ENCODE measurements around the gene RMRP.
"Not testable (repeated sequence)": the region's sequence is repeated elsewhere in the genome, so short reads cannot be mapped to it uniquely, and the experiment has no call there.

RMRP gene

DNA sequence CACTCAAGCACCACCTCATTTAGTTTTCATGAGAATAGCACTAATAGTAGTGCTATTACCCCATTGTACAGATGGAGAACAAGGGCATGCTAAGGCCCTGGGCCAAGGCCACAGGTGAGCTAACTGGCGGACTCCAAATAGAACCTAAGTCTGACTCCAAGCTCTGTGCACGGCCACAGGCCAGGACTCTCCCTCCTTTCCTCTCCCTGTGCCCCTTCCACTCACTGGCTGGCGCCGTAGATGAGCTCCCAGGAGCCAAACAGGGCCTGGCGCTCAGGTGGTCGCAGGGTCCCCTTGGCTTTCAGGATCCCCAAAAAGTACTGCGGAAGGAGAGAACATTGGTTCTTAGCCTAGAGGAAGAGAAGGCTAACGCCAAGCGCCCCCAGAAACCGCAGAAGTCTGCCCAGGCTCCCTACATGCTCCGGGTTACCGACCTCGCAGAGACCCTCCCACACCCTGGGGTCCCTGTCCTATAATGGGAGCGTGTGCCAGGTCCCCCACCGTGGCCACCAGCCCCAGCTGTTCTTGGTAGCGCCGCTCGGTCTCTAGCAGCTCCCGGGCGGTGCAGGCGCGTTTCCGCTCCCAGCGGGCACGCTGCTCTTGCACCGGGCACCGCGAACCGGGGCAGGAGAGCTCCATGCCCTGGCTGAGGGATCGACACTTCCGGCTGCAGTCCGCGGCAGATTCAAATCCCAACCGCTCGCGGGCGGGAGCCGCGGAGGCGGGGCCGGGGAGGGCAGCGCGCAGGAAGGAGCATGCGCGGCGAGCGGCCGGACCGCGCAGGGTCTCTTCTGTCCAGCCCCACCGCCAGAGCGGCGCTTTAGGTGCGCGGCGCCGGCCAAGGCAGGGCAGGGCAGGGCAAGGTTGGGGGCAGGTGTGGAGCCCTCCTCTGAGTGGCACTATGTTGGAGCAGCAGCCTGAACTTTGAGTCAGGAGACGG is 7.0 kb upstream of the RMRP start, which contains the start of gene ARHGEF39:
TSS of gene ARHGEF39 (minus strand) at position 665 of the 940 bp plus-strand sequence. CDS start at position 639, 26 bp downstream.
- DNase-seq: peak; percentile 88

DNA sequence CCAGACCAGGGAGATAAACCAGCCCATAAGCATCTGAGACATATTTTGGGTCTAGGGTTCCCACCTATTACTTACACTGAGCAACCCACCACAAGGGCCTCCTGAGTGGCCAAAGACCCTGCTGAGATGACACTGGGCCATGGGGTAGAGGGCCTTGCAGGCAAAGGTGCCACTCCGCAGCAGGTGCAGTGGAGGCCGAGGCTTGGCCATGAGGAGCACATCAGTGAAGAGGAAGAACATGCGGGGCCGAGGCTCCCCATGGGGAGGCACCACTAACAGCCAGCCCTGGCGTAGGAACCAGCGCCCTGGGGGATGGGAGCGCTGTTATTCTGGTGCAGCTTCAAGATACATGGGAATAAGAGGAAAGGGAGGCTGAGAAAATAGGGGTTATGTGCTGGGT is 4.6 kb upstream of the RMRP start:
- DNase-seq: no peak

DNA sequence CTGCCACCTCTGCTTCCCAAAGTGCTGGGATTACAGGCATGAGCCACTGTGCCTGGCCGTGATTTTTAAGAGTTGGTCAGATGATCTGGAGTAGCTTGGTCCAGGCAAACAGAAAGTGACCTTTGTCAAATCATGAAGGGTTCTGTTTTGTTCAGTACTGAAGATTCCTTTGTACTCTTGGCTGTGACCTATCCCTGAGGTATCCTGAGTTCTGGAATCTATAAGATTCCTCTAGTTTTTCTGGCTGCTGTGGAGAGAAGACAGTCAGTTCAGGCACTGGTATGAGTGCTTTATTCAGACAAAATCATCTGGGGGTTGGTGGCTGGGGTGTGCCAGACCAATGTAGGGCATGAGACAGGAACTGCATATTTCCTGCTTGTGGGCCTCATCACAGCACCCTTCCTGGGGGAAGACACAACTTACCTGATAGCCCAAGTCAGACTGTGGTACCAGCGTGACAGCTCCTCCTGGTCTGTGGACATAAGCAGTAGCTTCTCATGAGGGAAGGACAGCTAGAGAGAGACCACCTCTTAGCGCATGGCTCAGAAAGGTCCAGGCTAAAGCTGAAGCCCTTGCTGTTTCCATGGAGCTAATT is 4.0 kb upstream of the RMRP start:
- no peak for DNase-seq

DNA sequence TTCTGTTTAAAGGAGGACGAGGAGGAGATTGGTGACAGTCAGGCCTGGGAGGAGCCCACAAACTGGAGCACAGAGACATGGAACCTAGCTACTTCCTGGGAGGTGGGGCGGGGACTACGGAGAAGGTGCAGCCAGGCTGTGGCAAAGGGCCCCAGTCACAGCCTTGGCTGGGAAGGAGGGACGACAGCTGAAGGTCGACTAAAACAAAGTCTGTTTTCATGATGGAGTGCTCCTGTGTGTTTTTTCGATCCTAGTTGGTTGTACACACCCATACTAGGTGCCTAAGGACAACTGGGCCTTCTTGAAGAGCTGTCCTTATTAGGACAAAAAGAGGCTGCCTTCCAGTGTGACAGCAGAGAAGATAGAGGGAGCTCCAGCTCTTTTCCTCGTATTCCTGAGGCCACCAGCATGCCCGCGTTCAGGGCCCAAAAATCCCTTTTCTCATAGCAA is 3.2 kb upstream of the RMRP start:
- DNase-seq: no peak

DNA sequence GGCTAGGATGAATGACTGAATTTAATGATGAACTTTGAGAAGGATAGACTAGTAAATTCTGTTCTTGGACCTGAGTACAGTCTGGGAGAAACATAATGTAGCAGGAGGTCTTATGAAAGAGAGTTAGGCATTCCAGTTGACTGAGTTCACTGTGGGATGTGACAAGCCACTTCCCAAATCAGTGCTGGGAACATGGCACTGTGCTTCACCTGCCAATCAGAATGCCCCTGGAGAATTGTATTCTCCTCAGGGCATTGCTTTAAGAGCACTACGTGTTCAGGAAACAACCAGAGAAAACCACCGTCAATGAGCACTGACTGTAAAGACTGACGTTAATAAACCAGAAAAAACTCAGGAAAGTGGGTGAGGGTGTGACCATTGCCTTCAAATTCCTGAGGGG is 1.5 kb upstream of the RMRP start:
- peak; percentile 15 for DNase-seq

DNA sequence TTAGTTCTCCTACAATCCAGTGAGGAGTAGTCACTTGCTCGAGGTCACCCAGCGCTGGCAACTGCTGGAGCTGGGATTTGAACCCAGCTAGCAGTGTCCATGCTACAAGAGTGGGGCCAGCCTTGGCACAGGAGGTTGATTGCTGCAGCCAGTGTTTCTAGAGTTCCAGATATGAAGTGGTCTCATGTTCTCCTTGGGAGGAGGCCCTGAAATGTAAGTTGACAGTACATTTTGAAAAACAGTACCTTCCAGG is 1.1 kb upstream of the RMRP start:
- no peak for DNase-seq

DNA sequence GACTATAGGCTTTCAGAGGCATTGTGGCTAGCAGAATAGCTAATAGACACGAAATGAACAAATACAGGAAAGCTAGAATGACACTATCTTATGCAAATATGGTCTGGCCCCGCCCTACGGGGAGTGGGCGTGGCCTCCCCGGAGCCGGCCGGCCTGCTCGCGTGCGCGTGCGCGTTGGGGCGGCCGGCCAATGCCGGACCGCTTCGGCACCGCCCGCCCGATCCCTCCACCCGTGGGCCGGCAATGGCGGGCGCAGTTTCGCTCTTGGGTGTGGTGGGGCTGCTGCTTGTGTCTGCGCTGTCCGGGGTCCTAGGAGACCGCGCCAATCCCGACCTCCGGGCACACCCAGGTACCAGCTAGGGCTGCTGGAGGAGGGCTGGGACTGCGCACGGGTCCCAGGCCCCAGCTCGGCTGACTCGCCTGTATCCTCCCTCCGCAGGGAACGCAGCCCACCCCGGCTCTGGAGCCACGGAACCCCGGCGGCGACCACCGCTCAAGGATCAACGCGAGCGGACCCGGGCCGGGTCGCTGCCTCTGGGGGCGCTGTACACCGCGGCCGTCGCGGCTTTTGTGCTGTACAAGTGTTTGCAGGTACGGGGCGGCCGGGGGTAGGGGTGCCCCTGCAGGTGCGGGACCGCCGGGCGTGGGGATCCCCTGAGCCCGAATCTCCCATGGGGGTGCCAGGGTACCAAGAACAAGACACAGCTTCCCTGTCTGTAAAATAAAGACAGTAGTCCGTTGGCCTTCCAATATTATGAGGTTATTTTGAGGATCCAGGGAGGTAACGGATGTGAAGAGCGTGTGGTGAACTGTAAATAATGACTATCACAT is 533 bp upstream of the RMRP start, which contains the start of gene CCDC107:
TSS of gene CCDC107 (plus strand) at position 156 of the 831 bp plus-strand sequence. CDS start at position 244, 88 bp downstream.
- DNase-seq: peak; percentile 83

DNA sequence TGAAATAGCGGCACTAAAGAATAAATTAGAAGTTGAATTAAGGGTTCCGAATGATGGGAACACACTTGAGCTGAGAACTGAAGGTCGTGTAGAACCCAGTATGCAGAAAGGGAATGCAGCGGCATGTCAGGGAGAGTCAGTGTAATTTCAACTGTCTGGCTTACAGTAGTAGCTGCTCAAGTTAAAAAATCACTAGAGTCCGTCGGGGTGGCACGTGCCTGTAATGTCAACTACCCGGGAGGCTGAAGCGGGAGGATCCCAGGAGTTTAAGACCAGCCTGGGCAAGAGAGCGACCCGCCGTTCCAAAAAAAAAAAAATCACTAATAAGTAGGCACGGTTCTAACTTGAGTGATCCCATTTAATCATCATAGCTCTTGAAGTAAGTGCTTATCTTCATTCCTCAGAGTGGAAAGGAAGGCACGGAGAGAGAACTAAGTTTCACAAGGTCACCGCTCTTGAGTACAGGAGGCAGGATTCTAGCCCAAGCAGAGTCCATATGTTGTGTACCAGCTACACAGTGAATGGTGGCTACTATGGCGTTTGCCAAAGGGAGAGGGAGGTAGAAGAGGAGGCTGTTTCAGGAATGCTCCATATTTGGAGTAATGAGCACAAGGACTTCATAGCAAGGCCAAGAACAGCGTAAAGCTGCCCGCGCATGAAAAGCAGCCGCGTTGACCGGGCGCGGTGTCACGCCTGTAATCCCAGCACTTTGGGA is 831 bp downstream of the RMRP start:
- DNase-seq: no peak

DNA sequence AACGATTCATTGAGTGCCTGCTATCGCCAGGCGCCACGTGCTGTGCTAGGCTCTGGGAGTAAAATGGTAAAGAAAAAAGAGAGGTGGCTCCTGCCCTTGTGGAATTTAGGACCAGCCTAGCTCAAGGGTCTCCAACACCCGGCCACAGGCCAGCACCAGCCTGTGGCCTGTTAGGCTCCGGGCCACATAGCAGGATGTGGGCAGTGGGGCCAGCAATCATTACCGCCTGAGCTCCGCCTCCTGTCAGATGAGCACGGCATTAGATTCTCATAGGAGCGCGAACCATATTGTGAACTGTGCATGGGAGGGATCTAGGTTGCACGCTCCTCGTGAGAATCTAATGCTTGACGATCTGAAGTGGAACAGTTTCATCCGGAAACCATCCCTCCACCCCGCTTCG is 1.5 kb downstream of the RMRP start:
- no peak for DNase-seq

DNA sequence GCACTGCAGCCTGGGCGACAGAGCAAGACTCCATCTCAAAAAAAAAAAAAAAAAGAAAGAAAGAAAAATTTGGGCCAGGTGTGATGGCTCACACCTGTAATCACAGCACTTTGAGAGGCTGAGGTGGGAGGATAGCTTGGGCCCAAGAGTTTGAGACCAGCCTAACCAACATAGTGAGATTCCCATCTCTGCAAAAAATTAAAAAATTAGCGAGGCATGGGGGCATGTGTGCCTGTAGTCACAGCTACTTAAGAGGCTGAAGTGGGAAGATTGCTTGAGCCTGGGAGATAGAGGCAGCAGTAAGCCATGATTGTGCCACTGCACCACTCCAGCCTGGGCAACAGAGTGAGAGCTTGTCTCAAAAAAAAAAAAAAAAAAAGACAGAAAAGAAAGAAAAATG is 4.2 kb downstream of the RMRP start:
- no peak for DNase-seq

DNA sequence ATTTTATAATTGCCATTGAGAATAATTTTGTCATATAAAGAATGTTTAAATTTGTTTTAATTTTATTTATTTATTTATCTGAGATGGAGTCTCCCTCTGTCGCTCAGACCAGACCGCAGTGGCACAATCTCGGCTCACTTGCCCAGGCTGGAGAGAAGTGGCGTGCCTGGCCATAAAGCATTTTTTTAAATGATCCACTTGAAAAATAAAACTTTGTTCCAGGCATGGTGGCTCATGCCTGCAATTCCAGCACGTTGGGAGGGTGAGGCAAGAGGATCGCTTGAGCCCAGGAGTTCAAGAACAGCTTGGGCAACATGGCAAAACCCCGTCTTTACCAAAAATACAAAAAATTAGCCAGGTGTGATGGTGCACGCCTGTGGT is 5.0 kb downstream of the RMRP start:
- no peak for DNase-seq

DNA sequence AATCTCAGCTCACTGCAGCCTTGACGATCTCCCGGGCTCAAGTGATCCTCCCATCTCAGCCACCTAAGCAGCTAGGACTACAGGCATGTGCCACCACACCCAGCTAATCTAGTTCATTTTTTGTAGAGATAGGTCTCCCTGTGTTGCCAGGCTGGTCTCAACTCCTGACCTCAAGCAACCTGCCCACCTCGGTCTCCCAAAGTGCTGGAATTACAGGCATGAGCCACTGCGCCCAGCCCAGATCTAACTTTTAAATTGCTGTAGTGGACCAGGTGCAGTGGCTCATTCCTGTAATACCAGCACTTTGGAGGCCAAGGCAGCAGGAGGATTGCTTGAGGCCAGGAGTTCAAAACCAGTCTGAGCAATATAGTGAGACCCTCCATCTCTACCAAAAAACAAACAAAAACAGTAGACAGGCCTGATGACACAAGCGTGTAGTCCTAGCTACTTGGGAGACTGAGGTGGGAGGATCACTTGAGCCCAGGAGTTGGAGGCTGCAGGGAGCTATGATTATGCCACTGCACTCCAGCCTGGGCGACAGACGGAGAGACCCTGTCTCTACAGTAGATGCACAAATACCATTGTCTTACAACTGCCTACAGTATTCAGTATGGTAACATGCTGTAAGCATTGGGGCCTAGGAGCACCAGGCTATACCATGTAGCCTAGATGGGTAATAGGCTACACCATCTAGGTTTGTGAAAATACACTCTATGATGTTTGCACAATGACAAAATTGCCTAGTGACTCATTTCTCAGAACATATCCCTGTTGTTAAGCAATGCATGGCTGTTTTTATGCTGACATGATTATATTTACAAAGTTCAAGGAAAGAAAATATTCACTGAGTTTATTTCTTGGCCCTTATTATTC is 5.6 kb downstream of the RMRP start:
- no peak for DNase-seq

DNA sequence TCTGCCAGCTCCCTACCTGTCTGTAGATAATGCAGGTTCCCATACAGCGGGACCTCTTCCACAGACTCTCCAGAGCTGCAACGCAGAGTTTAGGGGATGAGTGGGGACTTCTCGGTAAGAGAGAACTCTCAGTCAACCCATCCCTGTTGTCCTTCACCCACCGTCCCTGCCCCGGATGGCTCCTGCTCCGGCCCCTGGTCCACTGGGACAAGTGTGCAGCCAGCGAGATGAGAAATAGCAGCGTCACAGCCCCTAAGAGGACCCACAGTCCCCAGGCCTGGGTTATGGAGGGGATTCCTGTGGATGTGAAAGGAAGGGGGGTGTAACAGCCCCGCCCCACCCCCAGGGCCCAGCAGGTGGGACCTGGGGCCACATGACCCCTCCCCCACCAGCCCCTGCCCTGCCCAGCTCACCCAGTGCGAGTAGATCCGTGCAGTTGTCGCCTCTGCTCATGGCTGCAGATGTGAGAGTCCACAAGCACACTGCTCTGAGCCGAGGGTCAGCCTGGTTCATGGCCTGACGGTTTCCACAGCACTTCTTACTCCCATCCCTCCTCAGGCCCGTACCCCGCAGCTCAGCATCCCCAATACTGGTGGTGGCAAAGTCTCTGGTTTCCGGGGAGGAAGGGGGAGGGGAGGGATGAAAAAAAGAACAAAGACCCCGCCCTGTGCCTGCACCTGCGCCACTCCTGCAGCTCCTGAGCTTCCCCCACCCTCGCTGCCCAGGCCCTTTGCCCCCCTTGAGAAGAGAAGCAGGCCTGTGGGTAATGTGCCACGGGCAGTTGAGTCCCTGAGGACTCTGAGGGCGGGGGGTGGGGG is 7.3 kb downstream of the RMRP start, which contains the start of gene SIT1:
TSS of gene SIT1 (minus strand) at position 591 of the 818 bp plus-strand sequence. CDS start at position 513, 78 bp downstream.
- DNase-seq: no peak

DNA sequence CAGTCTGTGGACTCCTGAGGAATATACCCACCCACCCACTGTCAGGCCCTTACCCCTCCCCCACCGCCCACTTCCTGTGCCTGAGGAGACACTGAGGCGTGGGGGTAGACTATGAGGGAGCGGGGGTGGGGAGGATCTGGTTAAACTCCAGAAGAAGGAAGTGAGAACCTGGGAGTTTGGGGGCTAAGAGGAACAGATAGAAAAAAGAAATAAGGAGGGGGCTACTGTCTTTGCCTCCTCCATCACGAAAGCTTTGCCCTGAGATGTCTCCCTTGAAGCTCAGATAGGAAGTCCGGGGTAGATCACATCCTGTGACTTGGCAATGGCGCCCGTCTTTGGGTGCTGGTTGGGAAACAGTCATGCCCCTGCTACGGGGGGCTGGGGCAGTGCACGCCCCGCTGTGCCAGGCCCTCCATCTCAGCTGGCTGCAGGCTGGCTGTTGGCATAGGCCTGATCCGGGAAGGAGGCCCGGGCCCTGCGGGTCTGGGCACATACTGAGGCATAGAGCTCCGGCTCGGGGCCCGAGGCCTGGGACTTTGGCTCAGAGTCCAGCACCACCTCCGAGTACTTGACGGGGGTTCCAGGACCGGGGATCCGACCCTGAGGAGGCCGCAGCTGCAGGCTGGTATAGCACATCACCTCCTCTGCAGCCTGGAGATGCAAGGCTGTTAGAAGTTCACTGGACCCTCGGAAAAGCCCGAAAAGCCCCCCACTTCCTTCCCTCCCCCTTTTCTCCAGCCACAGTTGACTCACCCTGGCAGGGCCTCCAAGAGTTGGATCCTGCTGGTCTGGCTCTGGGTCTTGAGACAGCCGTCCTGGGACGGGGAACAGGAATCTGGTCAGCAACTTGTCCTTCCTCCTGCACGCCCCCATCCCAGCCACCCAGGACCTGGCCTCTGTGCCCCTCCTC is 8.1 kb downstream of the RMRP start:
- no peak for DNase-seq

DNA sequence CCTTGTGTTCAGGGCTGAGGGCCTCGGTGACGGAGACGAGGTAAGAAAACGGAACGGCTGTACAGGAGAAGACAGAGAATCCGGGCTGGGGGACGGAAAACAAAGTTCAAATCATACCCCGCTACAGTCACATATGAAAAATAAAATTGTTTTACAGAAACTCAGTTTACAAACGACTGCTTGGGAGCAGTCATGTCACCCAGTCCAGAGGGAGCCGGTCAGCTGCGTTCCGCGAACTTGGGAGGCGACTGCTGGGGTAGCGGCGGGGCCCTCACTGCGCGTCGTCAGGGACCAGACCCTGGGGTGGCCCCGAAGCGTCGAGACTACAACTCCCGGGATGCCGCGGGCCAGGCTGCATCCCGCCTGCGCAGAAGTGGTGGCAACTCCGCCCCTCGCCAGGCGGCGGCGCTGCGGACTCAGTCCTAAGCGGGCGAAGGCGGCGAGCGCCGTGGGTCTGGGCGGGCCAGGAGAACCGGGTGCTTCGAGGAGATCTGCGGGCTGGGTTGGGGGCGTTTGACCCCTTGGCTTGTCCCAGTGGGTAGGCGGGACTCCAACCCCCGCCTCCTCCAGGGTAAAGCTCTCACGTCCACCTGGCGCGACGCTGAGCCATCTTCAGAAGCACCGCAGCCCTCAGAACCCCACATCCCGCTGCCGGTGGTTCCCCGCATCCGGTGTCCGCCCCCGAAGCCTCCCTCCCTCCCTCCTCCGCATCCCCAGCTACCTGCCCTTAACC is 11.1 kb downstream of the RMRP start:
- DNase-seq: peak; percentile 91

DNA sequence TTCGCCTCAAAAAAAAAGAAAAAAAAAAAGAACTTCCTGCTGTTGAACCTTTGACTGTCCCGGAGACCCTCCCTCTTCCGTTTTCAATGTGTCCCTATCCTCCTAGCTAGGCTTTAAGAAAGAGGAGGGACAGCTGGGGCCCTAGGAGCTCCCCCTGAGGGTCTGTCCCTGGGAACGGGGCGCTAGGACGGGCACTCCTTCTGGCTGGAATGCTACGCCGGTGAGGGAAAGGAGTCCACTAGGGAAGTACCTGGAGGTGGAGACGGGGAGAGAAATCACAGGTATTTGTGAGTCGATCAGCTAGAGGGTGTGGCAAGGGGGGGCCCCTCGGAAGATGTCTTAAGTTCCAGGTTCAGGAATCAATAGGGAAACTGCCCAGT is 11.7 kb downstream of the RMRP start:
- no peak for DNase-seq

DNA sequence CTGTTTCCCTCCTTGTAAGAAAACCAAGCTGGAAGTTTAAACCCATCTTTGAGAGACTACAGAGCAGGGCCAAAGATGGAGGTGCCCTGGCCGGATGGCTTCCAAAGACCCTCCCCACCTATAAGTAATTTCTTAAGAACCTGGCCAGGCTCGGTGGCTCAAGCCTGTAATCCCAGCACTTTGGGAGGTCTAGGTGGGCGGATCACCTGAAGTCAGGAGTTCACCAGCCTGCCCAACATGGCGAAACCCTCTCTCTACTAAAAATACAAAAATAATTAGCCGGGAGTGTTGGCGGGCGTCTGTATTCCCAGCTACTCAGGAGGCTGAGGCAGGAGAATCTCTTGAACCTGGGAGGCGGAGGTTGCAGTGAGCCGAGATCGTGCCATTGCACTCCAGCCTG is 12.1 kb downstream of the RMRP start:
- not testable (repeated sequence) for DNase-seq

DNA sequence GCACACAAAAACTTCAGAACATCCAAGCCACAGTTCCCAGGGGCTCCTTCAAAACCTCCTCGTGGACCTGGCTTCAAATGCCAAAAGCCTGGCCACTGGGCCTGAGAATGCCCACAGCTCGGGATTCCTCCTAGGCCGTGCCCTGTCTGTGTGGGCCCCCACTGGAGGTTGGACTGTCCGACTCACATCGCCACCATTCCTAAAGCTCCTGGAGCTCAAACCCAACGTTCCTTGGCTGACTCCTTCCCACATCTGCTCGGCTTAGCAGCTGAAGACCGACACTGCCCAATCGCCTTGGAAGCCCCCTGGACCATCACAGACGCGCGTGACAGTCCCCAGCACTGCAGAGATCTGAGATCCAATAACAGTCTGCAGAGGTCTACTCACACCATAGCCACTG is 14.8 kb downstream of the RMRP start:
- no peak for DNase-seq

DNA sequence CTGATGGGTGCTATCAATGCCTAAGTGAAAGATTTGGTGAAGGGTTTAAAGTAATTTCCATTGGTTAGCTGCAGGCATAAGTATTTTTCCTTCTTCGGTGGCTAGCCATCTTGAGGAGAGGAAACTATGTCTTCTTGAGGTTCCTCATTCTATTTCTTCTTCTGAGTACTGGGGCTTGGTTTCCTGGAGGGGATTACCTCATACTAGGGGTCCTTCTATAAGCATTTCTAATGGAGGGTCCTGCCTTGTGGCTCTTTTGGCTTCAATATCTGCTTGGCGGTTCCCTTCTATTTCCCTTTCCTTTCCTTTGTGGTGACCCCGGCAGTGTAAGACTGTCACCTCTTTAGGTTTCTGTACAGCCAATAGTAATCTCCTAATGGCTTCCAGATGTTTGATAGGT is 16.3 kb downstream of the RMRP start:
- DNase-seq: not testable (repeated sequence)

All from NCI-H345 (cell line).